K562 (cell line): ENCODE data around the gene ARHGEF25. TPM values are rescaled to one million over a fixed set of nuclear protein-coding genes. Genes with fewer than 3 reads are reported as not detected.

Source experiments
- ATAC-seq: fragments of 200-7000 bp; cut with Tn5 transposase; 3 replicates; pipeline ENCODE4 v1.9.1; 2020; ENCODE audit warnings: moderate library complexity
- BruUV-seq: library from RNA; stranded (reverse); fragments of 400-500 nt; replicated peaks from 2 replicates; lab custom pipeline; 2021; lab: Mats Ljungman, UMichigan
- CTCF ChIA-PET: fragments of 300-600 bp; formaldehyde crosslinking; extraction: SDS; loops from one replicate; lab custom pipeline; 2021; ENCODE audit warnings: low intra/inter-chr PET ratio; lab: Yijun Ruan, JAX
- POLR2A ChIA-PET: fragments of 300-600, 350-650 bp; sonication (Branson Sonifier 250); formaldehyde crosslinking; extraction: SDS; loops from one replicate; lab custom pipeline; 2021; ENCODE audit warnings: antibody characterized with exemption, inconsistent platforms; lab: Yijun Ruan, JAX
- DNase-seq, 4 experiments: peaks; one replicate each; pipeline versions ENCODE4 v3.0.0 to v3.0.0-alpha.2; 2011 to 2018; ENCODE audit warnings: low spot score in 3 of 4, mixed read lengths in 3 of 4; ENCODE audit errors: extremely low read depth in 1 of 4
- FAIRE-seq: peaks from 2 replicates; lab custom pipeline; 2011; peaks lifted over from hg19 to GRCh38; lab: Jason Lieb, UNC
- H2AFZ ChIP-seq: 2 replicates; pipeline ENCODE4 v1.6.0; 2011; ENCODE audit warnings: low read depth, low read length, control low read depth, inconsistent platforms
- H3K27ac ChIP-seq: fragments of 200-600 bp; 3 replicates; pipeline ENCODE4 v1.8.0; 2011; ENCODE audit warnings: low read depth, mild to moderate bottlenecking, control low read depth, inconsistent platforms, low read length, moderate library complexity, mixed read lengths; ENCODE audit errors: extremely low read depth
- H3K27me3 ChIP-seq, 2 experiments: fragments of 300-600 bp in 1 of 2; 2 replicates in 1 of 2; 3 replicates in 1 of 2; pipeline versions ENCODE4 v1.6.0 to v1.8.0; 2011; ENCODE audit warnings: inconsistent platforms in 2 of 2, low read length in 2 of 2, mild to moderate bottlenecking in 1 of 2, mixed read lengths in 1 of 2, moderate library complexity in 1 of 2; ENCODE audit not compliant: control insufficient read depth in 2 of 2, insufficient read depth in 2 of 2
- H3K36me3 ChIP-seq: fragments of 300-600 bp; 3 replicates; pipeline ENCODE4 v1.8.0; 2011; ENCODE audit warnings: mild to moderate bottlenecking, low read length, inconsistent platforms; ENCODE audit not compliant: control insufficient read depth, insufficient read depth
- H3K4me1 ChIP-seq, 2 experiments: fragments of 200-600 bp in 1 of 2; replicated peaks in 1 of 2; 2 replicates in 1 of 2; 3 replicates in 1 of 2; pipeline versions ENCODE4 v1.5.1 to v1.8.0; 2011; ENCODE audit warnings: inconsistent platforms in 2 of 2, low read length in 2 of 2, mild to moderate bottlenecking in 1 of 2, mixed read lengths in 1 of 2, moderate library complexity in 1 of 2; ENCODE audit not compliant: control insufficient read depth in 2 of 2, insufficient read depth in 2 of 2
- H3K4me2 ChIP-seq: 2 replicates; pipeline ENCODE4 v1.6.1; 2011; ENCODE audit warnings: low read length, control low read depth, inconsistent platforms, mixed read lengths; ENCODE audit not compliant: insufficient read depth
- H3K4me3 ChIP-seq: fragments of 200-600 bp; sonication (generic), shearing (Covaris generic); 2 replicates; pipeline ENCODE4 v1.5.1; 2016; ENCODE audit warnings: control low read depth, inconsistent platforms
- H3K79me2 ChIP-seq: fragments of 200-600 bp; 3 replicates; pipeline ENCODE4 v1.8.0; 2011; ENCODE audit warnings: low read length, inconsistent platforms; ENCODE audit not compliant: control insufficient read depth, insufficient read depth
- H3K9ac ChIP-seq, 2 experiments: 2 replicates each; pipeline versions ENCODE4 v1.6.0 to v1.6.1; 2011; ENCODE audit warnings: low read depth in 2 of 2, low read length in 2 of 2, control low read depth in 1 of 2, inconsistent platforms in 1 of 2, mild to moderate bottlenecking in 1 of 2, mixed read lengths in 1 of 2; ENCODE audit not compliant: insufficient read depth in 1 of 2
- H3K9me1 ChIP-seq: one replicate; pipeline ENCODE4 v1.6.0; 2011; ENCODE audit warnings: inconsistent platforms, mild to moderate bottlenecking, low read length, moderate library complexity; ENCODE audit not compliant: control insufficient read depth, insufficient read depth
- H3K9me3 ChIP-seq: replicated peaks from 2 replicates; pipeline ENCODE4 v1.5.1; 2011; ENCODE audit warnings: low read depth, low read length, inconsistent platforms; ENCODE audit not compliant: control insufficient read depth, insufficient read depth
- H4K20me1 ChIP-seq: replicated peaks from 2 replicates; pipeline ENCODE4 v1.6.1; 2011; ENCODE audit warnings: low read length, inconsistent platforms, mixed read lengths; ENCODE audit not compliant: control insufficient read depth, insufficient read depth
- ESRRA ChIP-seq: fragments of 450-650 bp; IDR thresholded peaks from 2 replicates; pipeline ENCODE4 v1.6.1; 2014; ENCODE audit warnings: low read depth, mild to moderate bottlenecking, moderate library complexity, borderline replicate concordance
- POLR2G ChIP-seq: fragments of 200-400 bp; formaldehyde crosslinking; IDR thresholded peaks from 2 replicates; pipeline ENCODE4 v1.6.1; 2017; ENCODE audit warnings: low read depth, mild to moderate bottlenecking, antibody characterized with exemption, low read length, moderate library complexity
- SP1 ChIP-seq: sonication (generic); formaldehyde crosslinking; IDR thresholded peaks from 2 replicates; pipeline ENCODE4 v1.8.1; 2022; ENCODE audit warnings: mild to moderate bottlenecking, missing genetic modification reagents
- whole genome bisulfite sequencing: fragments of 100-300 bp; shearing (Covaris generic); methylation state at CpG from one replicate; pipeline ENCODE4 v1.1.6; 2016; ENCODE audit warnings: low coverage, mixed read lengths; ENCODE audit not compliant: insufficient coverage; ENCODE audit errors: missing lambda C conversion rate; 5-methylcytosine and 5-hydroxymethylcytosine counted together
- in situ Hi-C: fragments of 300-500 bp; cut with MboI; formaldehyde crosslinking; loops from 4 replicates; pipeline ENCODE4 v1.15.0; 2018; ENCODE audit warnings: inconsistent platforms, mixed read lengths
- intact Hi-C: fragments of 100-400 bp; cut with micrococcal nuclease; formaldehyde crosslinking; loops from 2 replicates; pipeline ENCODE4 v1.14.2; 2022
- polyA plus RNA-seq, 8 experiments: library from polyadenylated mRNA; depleted of rRNA in 4 of 8; stranded (reverse) in 5 of 8; unstranded in 3 of 8; fragments of >200 nt; fragmentation: Nextera tagmentation in 2 of 8; fragmentation: Illumina TruSeq in 1 of 8; extraction: Ambion mirVana in 2 of 8; extraction: Trizol in 1 of 8; gene quantifications; 2 replicates each; pipeline versions ENCODE4 v1.2.1 to v1.2.3, GENCODE V29; 2011 to 2014; ENCODE audit warnings: inconsistent platforms in 1 of 8, missing spikeins in 1 of 8
- total RNA-seq, 7 experiments: library from RNA; depleted of rRNA in 6 of 7; stranded (reverse); fragments of >200 nt in 6 of 7; fragmentation: Illumina TruSeq in 2 of 7; extraction: Trizol in 2 of 7; gene quantifications; 2 replicates each; pipeline versions ENCODE4 v1.2.1 to v1.2.3, GENCODE V29; 2011 to 2021; ENCODE audit warnings: low replicate concordance in 1 of 7

ARHGEF25 gene
- total and polyA plus RNA-seq, 9 of the 15 experiments (the other 6 are each of a cell fraction or from before 2014, with no cell fraction given), result 0.13 to 17.3 (median 11.6) TPM

- DNase-seq, result no peak
- Histone ChIP-seq H4K20me1 (no peaks in the 10 kb centered on the region), H3K27me3 (no peaks in the 10 kb centered on the region), H3K36me3 (peaks cover 31% of the 10 kb centered on the region; the same call in 2 of the 3 replicates), H3K79me2 (no peaks in the 10 kb centered on the region), H3K27ac (no peak overlapping the region), H3K9ac (peak overlapping the region in 1 of 2 experiments; percentile 37; a peak in 1 of 4 replicates), H3K4me1 (peaks cover 20 to 35% of the 10 kb centered on the region in 2 experiments), H3K4me2 (no peak overlapping the region), H3K9me3 (no peaks in the 10 kb centered on the region), H3K9me1 (no peaks in the 10 kb centered on the region), H2AFZ (no peak overlapping the region), H3K4me3 (no peak overlapping the region)
- POLR2A ChIA-PET, result interaction anchor here (1.0 to 1.2 kb wide), 2 partner anchors 36 to 142 kb away, joined by 3 to 4 read pairs; no protein-coding TSS in a partner anchor
- CTCF ChIA-PET, result no interaction called here
- intact Hi-C loops, result loop anchor here (5.0 kb wide), 1 partner anchor 102 kb away; the partner anchor contains the start of genes DDIT3 and MBD6
- no peak for ATAC-seq
- no TSS peak for BruUV-seq
- TF ChIP-seq SP1 (CRISPR knock-in tag) (no peak), ESRRA (no peak), POLR2G (0 out of 2 replicates have a peak, but pooled peaks have one; percentile 6)
- in situ Hi-C loops, result loop anchor here (5.0 kb wide), 2 partner anchors 68 to 108 kb away; partner anchors contain the start of gene OS9
- no peak for FAIRE-seq
- WGBS, result 61% methylated on average over 7 of the region's 8 CpGs
Observed at GRCh38 chr12:57624441-57625220, 13.4 kb downstream of the ARHGEF25 start.
